ENCODE data around the gene PTGDR. TPM values are rescaled to one million over a fixed set of nuclear protein-coding genes. Genes with fewer than 3 reads are reported as not detected.

PTGDR gene
- total RNA-seq, 4 donors from 2014 or later, result 0.26 to 2.9 (median 0.87) TPM

DNA sequence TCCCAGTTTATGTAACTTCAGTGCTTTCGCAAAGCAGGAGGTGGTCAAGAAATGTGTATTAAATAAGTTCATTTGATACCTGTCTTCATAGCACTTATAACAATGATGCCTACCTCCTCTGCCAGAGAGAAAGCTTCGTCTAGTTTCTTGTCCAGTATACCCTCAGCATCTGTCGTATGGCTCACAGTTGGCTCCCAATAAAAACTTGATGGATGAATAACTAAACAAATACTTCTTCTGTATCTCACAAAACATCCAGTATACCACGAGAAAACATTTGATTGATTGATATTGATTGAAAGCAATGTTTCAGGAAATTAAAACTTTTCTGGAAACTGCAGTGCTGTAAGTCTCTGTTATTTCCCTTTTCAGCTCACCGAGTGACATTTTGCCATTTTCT lies 26.9 kb upstream of the PTGDR start:
- TF ChIP-seq, protein P1, sequence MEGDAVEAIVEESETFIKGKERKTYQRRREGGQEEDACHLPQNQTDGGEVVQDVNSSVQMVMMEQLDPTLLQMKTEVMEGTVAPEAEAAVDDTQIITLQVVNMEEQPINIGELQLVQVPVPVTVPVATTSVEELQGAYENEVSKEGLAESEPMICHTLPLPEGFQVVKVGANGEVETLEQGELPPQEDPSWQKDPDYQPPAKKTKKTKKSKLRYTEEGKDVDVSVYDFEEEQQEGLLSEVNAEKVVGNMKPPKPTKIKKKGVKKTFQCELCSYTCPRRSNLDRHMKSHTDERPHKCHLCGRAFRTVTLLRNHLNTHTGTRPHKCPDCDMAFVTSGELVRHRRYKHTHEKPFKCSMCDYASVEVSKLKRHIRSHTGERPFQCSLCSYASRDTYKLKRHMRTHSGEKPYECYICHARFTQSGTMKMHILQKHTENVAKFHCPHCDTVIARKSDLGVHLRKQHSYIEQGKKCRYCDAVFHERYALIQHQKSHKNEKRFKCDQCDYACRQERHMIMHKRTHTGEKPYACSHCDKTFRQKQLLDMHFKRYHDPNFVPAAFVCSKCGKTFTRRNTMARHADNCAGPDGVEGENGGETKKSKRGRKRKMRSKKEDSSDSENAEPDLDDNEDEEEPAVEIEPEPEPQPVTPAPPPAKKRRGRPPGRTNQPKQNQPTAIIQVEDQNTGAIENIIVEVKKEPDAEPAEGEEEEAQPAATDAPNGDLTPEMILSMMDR (IDR thresholded peaks at IDR 0.05), result no peak
- no peak for TF ChIP-seq POLR2A (IDR thresholded peaks at IDR 0.05)
- Histone ChIP-seq H3K9me3 (no peaks in the 10 kb centered on the region), H3K4me1 (no peaks in the 10 kb centered on the region), H3K4me3 (no peak overlapping the region), H3K27ac (no peak overlapping the region), H3K36me3 (no peaks in the 10 kb centered on the region), H3K27me3 (no peaks in the 10 kb centered on the region)
- intact Hi-C loops (cut with DNase I; ENCODE audit: low total_unique reads), result no loop called here
- no peak for DNase-seq

DNA sequence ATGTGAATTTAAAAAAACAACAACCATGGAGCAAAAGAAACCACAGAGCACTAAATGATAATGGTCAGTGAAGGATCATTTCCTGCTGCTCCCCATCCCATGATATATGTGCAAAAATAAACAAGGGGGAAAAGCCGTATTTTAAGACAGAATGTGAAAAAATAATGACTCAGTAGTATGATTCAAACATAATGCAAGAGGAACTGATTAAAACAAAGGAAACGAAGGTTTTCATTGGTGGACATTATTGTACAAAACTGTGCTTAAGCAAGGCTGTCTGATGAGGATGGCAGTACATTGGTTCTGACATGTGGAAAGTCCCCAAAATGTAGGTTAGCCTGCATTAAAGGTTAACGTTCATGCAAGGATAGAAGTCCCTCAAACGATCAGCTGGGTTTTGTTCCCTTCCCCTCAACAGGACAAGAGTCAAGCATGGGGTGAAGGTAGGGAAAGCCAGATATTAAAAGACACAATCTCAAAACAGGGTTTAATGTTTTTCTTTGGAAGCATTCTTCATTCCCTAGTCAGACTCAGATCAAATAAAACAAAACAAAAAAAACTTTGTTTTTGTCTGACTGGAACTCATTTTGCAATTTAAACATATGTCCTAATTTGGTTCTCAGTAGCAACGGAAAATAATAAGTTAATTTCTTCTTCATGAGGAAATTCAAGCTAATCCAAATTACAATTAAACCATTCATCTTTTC lies 26.3 kb upstream of the PTGDR start:
- intact Hi-C loops (cut with DNase I; ENCODE audit: low total_unique reads), result no loop called here
- DNase-seq, result no peak
- Histone ChIP-seq H3K27me3 (no peaks in the 10 kb centered on the region), H3K9me3 (no peaks in the 10 kb centered on the region), H3K4me3 (no peak overlapping the region), H3K4me1 (no peaks in the 10 kb centered on the region), H3K36me3 (no peaks in the 10 kb centered on the region), H3K27ac (no peak overlapping the region)
- TF ChIP-seq, protein P1 (IDR thresholded peaks at IDR 0.05), result no peak
- TF ChIP-seq POLR2A (IDR thresholded peaks at IDR 0.05), result no peak

DNA sequence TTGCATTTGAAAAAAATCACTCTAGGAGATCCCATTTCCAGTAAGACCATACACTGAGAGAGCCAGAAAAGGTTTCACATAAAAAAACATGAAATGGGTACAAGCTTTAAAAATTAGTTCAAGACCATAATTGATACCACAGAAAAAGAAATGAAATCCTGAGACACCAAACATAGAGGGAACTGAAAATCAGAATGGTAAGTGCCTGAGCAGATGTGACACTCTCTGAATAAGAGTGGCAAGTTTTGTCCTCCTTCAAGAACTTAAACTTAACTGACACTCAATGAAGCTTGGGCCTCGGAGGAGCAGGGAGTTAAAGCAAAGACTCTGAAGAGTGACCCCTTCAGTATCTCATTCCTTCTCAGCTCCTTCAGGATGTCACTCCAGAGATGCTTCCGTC lies 23.2 kb upstream of the PTGDR start:
- no peak for DNase-seq
- Histone ChIP-seq H3K9me3 (no peaks in the 10 kb centered on the region), H3K27ac (no peak overlapping the region), H3K4me1 (no peaks in the 10 kb centered on the region), H3K36me3 (no peaks in the 10 kb centered on the region), H3K4me3 (no peak overlapping the region), H3K27me3 (no peaks in the 10 kb centered on the region)
- TF ChIP-seq, protein P1 (IDR thresholded peaks at IDR 0.05), result no peak
- no peak for TF ChIP-seq POLR2A (IDR thresholded peaks at IDR 0.05)
- intact Hi-C loops (cut with DNase I; ENCODE audit: low total_unique reads), result no loop called here

DNA sequence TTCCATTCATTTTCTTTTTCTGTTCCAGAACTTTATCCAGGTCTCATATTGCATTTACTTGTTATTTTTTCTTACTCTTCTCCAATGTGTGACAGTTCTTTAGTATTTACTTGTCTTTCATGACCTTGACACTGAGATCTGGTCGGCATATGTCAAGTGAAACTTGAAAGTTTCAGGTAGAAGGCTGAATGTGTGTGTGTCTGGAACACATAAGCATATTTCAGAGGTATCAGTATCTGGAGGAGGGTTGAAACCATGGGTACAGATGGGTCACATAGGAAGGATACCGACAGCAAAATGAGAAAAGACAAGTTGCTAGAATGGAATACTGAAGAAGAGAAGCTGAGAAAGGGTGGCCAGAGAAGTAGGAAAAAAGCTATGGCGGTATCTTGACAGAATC lies 22.5 kb upstream of the PTGDR start:
- Histone ChIP-seq H3K27me3 (no peaks in the 10 kb centered on the region), H3K9me3 (no peaks in the 10 kb centered on the region), H3K27ac (no peak overlapping the region), H3K4me1 (no peaks in the 10 kb centered on the region), H3K36me3 (no peaks in the 10 kb centered on the region), H3K4me3 (no peak overlapping the region)
- TF ChIP-seq, protein P1 (IDR thresholded peaks at IDR 0.05), result no peak
- TF ChIP-seq POLR2A (IDR thresholded peaks at IDR 0.05), result no peak
- DNase-seq, result no peak
- intact Hi-C loops (cut with DNase I; ENCODE audit: low total_unique reads), result no loop called here

DNA sequence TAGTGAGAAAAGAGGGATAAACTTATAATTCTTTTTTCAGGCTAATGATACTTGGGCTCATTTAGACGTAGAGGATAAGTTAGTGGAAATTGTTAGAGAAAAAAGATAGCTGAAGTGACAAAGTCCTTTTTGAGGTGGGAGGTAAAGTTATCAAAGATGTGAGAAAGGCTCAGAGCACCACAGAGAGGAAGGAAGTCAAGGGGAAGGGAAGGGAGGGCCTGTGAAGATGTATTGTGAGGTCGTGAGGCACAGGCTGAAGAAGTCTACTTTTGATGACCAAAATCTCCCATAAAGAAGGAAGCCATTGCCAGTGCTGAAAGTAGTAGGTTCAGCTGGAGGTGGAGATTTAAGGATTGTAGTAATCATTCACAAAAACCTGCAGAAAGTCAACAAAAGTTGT lies 19.4 kb upstream of the PTGDR start:
- no peak for DNase-seq
- H3K4me1 ChIP-seq, result no peaks in the 10 kb centered on the region
- no peak overlapping the region for H3K4me3 ChIP-seq
- intact Hi-C loops (cut with DNase I; ENCODE audit: low total_unique reads), result no loop called here
- no peaks in the 10 kb centered on the region for H3K36me3 ChIP-seq
- H3K27me3 ChIP-seq, result no peaks in the 10 kb centered on the region
- TF ChIP-seq POLR2A (IDR thresholded peaks at IDR 0.05), result no peak
- TF ChIP-seq, protein P1 (IDR thresholded peaks at IDR 0.05), result no peak
- H3K27ac ChIP-seq, result no peak overlapping the region
- H3K9me3 ChIP-seq, result no peaks in the 10 kb centered on the region

All from uterus (tissue), 4 donors.